Keratinocyte (primary cell): ENCODE measurements around the gene OR51A4. TPM values are rescaled to one million over a fixed set of nuclear protein-coding genes. Genes with fewer than 3 reads are reported as not detected.

Experiments used
- DNase-seq: peaks from one replicate; pipeline ENCODE4 v3.0.0-alpha.2; 2011; ENCODE audit warnings: low read depth, missing footprints, low spot score
- FAIRE-seq: peaks from 2 replicates; lab custom pipeline; 2011; peaks lifted over from hg19 to GRCh38; lab: Jason Lieb, UNC
- H2AFZ ChIP-seq: 2 replicates; pipeline ENCODE4 v1.6.0; 2012; ENCODE audit warnings: low read length, control low read depth, inconsistent platforms; ENCODE audit not compliant: control insufficient read depth
- H3K27ac ChIP-seq: 2 replicates; pipeline ENCODE4 v1.5.1; 2011; ENCODE audit warnings: low read length; ENCODE audit not compliant: control insufficient read depth, insufficient read depth
- H3K27me3 ChIP-seq: 3 replicates; pipeline ENCODE4 v1.6.0; 2011; ENCODE audit warnings: low read length; ENCODE audit not compliant: control insufficient read depth, insufficient read depth; ENCODE audit errors: extremely low read depth
- H3K36me3 ChIP-seq, 2 experiments: 2 replicates in 1 of 2; 3 replicates in 1 of 2; pipeline ENCODE4 v1.5.1; 2011; ENCODE audit warnings: low read length in 2 of 2, mild to moderate bottlenecking in 1 of 2; ENCODE audit not compliant: control insufficient read depth in 2 of 2, insufficient read depth in 2 of 2; ENCODE audit errors: extremely low read depth in 1 of 2
- H3K4me1 ChIP-seq: 3 replicates; pipeline ENCODE4 v1.5.1; 2011; ENCODE audit warnings: low read length; ENCODE audit not compliant: control insufficient read depth, insufficient read depth; ENCODE audit errors: extremely low read depth
- H3K4me2 ChIP-seq: 3 replicates; pipeline ENCODE4 v1.6.0; 2011; ENCODE audit warnings: low read depth, low read length; ENCODE audit not compliant: control insufficient read depth, insufficient read depth; ENCODE audit errors: extremely low read depth
- H3K4me3 ChIP-seq, 3 experiments: fragments of 200-600 bp in 1 of 3; sonication (generic) in 1 of 3; 2 replicates in 2 of 3; 3 replicates in 1 of 3; pipeline ENCODE4 v1.5.1; 2011 to 2016; ENCODE audit warnings: low read length in 3 of 3, mild to moderate bottlenecking in 3 of 3, control low read depth in 2 of 3, inconsistent platforms in 1 of 3, low read depth in 1 of 3, mixed read lengths in 1 of 3, mixed run types in 1 of 3, moderate library complexity in 1 of 3; ENCODE audit not compliant: control insufficient read depth in 2 of 3, insufficient read depth in 2 of 3; ENCODE audit errors: extremely low read depth in 1 of 3
- H3K79me2 ChIP-seq: 2 replicates; pipeline ENCODE4 v1.6.0; 2012; ENCODE audit warnings: low read length; ENCODE audit not compliant: control insufficient read depth, insufficient read depth
- H3K9ac ChIP-seq: 3 replicates; pipeline ENCODE4 v1.6.0; 2011; ENCODE audit warnings: low read length; ENCODE audit not compliant: control insufficient read depth, insufficient read depth; ENCODE audit errors: extremely low read depth
- H3K9me1 ChIP-seq: 3 replicates; pipeline ENCODE4 v1.6.0; 2011; ENCODE audit warnings: low read length; ENCODE audit not compliant: control insufficient read depth, insufficient read depth; ENCODE audit errors: extremely low read depth
- H3K9me3 ChIP-seq: 2 replicates; pipeline ENCODE4 v1.5.1; 2012; ENCODE audit warnings: low read depth, low read length; ENCODE audit not compliant: control insufficient read depth
- H4K20me1 ChIP-seq: 3 replicates; pipeline ENCODE4 v1.6.0; 2011; ENCODE audit warnings: low read length; ENCODE audit not compliant: control insufficient read depth, insufficient read depth; ENCODE audit errors: extremely low read depth
- EZH2 ChIP-seq: IDR thresholded peaks from one replicate; pipeline ENCODE4 v1.6.1; 2012; ENCODE audit warnings: inconsistent platforms, mild to moderate bottlenecking, low read length, moderate library complexity
- dilution Hi-C: fragments of 300-500 bp; cut with MboI; formaldehyde crosslinking; loops from one replicate; pipeline ENCODE4 v1.7.0; 2020; ENCODE audit warnings: low sequenced_read_pairs; ENCODE audit not compliant: extremely low pct_ligation_motif_present
- polyA plus RNA-seq, 5 experiments: library from polyadenylated mRNA; depleted of rRNA in 3 of 5; stranded (reverse) in 3 of 5; stranded (forward) in 1 of 5; unstranded in 1 of 5; fragments of >200 nt; gene quantifications; 1 replicate in 1 of 5; 2 replicates in 3 of 5; 3 replicates in 1 of 5; pipeline versions ENCODE4 v1.2.1 to v1.2.3, GENCODE V29; 2011 to 2012; ENCODE audit warnings: missing spikeins in 2 of 5, low read depth in 1 of 5, low replicate concordance in 1 of 5
- TF ChIP-seq, protein P1 (sequence below), 3 experiments: IDR thresholded peaks in 1 of 3; conservative IDR thresholded peaks in 1 of 3; optimal IDR thresholded peaks in 1 of 3; 2 replicates in 2 of 3; 3 replicates in 1 of 3; pipeline versions ENCODE3 to v1.5.1; 2011; ENCODE audit warnings: low read length in 3 of 3, mild to moderate bottlenecking in 3 of 3, moderate library complexity in 2 of 3, control low read depth in 1 of 3, inconsistent platforms in 1 of 3; ENCODE audit not compliant: insufficient read depth in 2 of 3; ENCODE audit errors: extremely low read depth in 1 of 3

The OR51A4 gene
- polyA plus RNA-seq, 1 donor (not counting 4 experiments of a cell fraction or from before 2014, with no cell fraction given), result not detected

DNA sequence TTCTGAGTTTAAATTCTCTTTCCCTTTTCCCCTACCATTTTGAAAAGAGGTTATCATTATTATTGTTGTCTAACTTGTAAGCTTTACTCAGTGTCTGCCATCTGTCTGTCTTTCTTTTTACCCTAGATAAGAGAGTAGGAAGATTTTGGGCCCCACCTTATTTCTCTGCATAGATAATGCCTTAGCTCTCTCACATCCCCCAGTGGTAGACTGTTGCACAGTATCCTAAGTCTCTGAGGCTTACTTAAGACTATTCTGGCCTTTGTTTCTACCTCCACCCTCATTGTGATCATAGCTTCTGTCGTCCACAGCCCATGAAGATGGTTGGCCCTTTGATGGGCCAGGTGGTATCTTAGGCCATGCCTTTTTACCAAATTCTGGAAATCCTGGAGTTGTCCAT, 43.7 kb upstream of the OR51A4 start:
- DNase-seq, result no peak
- Histone ChIP-seq H3K4me3 (no peak overlapping the region), H2AFZ (no peak overlapping the region), H3K27me3 (no peaks in the 10 kb centered on the region), H3K4me1 (no peaks in the 10 kb centered on the region), H3K4me2 (no peak overlapping the region), H3K9me1 (no peaks in the 10 kb centered on the region), H4K20me1 (no peaks in the 10 kb centered on the region), H3K27ac (no peak overlapping the region), H3K9ac (no peak overlapping the region), H3K36me3 (no peaks in the 10 kb centered on the region), H3K79me2 (no peaks in the 10 kb centered on the region), H3K9me3 (no peaks in the 10 kb centered on the region)
- TF ChIP-seq, protein P1, sequence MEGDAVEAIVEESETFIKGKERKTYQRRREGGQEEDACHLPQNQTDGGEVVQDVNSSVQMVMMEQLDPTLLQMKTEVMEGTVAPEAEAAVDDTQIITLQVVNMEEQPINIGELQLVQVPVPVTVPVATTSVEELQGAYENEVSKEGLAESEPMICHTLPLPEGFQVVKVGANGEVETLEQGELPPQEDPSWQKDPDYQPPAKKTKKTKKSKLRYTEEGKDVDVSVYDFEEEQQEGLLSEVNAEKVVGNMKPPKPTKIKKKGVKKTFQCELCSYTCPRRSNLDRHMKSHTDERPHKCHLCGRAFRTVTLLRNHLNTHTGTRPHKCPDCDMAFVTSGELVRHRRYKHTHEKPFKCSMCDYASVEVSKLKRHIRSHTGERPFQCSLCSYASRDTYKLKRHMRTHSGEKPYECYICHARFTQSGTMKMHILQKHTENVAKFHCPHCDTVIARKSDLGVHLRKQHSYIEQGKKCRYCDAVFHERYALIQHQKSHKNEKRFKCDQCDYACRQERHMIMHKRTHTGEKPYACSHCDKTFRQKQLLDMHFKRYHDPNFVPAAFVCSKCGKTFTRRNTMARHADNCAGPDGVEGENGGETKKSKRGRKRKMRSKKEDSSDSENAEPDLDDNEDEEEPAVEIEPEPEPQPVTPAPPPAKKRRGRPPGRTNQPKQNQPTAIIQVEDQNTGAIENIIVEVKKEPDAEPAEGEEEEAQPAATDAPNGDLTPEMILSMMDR (optimal IDR thresholded peaks at IDR 0.05 in 1 of 3, IDR thresholded peaks at IDR 0.05 in 1 of 3, conservative IDR thresholded peaks at IDR 0.05 in 1 of 3; ENCODE audit: extremely low read depth in 1 of 3, insufficient read depth in 2 of 3, low read length in 3 of 3), result peak in 2 of 3 experiments; percentile 11 to 23
- TF ChIP-seq EZH2, result no peak
- dilution Hi-C loops, result no loop called here
- FAIRE-seq, result no peak

DNA sequence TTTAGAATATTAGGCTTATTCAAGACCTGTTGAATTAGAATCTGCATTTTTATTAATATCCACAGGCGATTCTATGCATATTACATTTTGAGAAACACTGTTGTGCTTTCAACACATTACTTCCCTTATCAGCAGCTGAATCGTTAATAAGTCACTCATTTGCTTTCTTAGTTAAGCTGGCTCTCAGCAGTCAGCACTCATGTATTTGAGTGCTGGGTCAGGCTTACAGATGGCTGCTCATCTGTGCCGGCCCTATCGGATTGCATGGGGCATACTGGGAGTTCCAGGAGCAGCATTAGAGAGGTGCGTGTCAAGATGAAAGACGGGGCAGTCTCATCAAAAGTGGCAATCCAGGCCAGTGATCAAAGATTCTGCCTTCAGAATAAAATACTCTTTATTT, 36.4 kb upstream of the OR51A4 start:
- Histone ChIP-seq H3K9me1 (no peaks in the 10 kb centered on the region), H3K4me3 (no peak overlapping the region), H4K20me1 (no peaks in the 10 kb centered on the region), H2AFZ (no peak overlapping the region), H3K27me3 (no peaks in the 10 kb centered on the region), H3K36me3 (no peaks in the 10 kb centered on the region), H3K9me3 (no peaks in the 10 kb centered on the region), H3K9ac (no peak overlapping the region), H3K27ac (no peak overlapping the region), H3K4me2 (no peak overlapping the region), H3K79me2 (no peaks in the 10 kb centered on the region), H3K4me1 (no peaks in the 10 kb centered on the region)
- dilution Hi-C loops, result no loop called here
- no peak for FAIRE-seq
- no peak for DNase-seq
- TF ChIP-seq, protein P1 (optimal IDR thresholded peaks at IDR 0.05 in 1 of 3, IDR thresholded peaks at IDR 0.05 in 1 of 3, conservative IDR thresholded peaks at IDR 0.05 in 1 of 3; ENCODE audit: extremely low read depth in 1 of 3, insufficient read depth in 2 of 3, low read length in 3 of 3), result no peak
- TF ChIP-seq EZH2, result no peak
